PFSK-1 (cell line): ENCODE measurements around the gene PGR.

Experiments used
- FOXP2 ChIP-seq: optimal IDR thresholded peaks from 2 replicates; pipeline ENCODE3; 2011; ENCODE audit warnings: borderline replicate concordance, control low read depth, inconsistent platforms; ENCODE audit not compliant: insufficient read depth; ENCODE audit errors: extremely low read length, extremely low read depth
- POLR2AphosphoS5 ChIP-seq: IDR thresholded peaks from 2 replicates; pipeline ENCODE4 v1.6.1; 2012; ENCODE audit warnings: low read depth, mild to moderate bottlenecking, control low read depth, low read length, moderate library complexity
- REST ChIP-seq, 2 experiments: IDR thresholded peaks; 2 replicates each; pipeline versions ENCODE4 v1.6.1 to v1.8.0; 2011 to 2012; ENCODE audit warnings: low read depth in 2 of 2, low read length in 2 of 2, control low read depth in 1 of 2, inconsistent platforms in 1 of 2, mild to moderate bottlenecking in 1 of 2, moderate library complexity in 1 of 2; ENCODE audit not compliant: insufficient read depth in 1 of 2
- SIN3A ChIP-seq: IDR thresholded peaks from 2 replicates; pipeline ENCODE4 v1.6.1; 2012; ENCODE audit warnings: mild to moderate bottlenecking, low read length, moderate library complexity, borderline replicate concordance; ENCODE audit not compliant: insufficient read depth
- TAF1 ChIP-seq: IDR thresholded peaks from 2 replicates; pipeline ENCODE4 v1.6.1; 2012; ENCODE audit warnings: low read length, control low read depth, borderline replicate concordance; ENCODE audit not compliant: insufficient read depth

PGR gene

GRCh38 chr11:101032991-101033390 lies 96.6 kb downstream of the PGR start:
- TF ChIP-seq POLR2AphosphoS5 (no peak), SIN3A (no peak), TAF1 (no peak), REST (IDR thresholded peaks at IDR 0.05; ENCODE audit: insufficient read depth in 1 of 2, low read depth in 2 of 2, low read length in 2 of 2) (no peak), FOXP2 (no peak)

- TF ChIP-seq TAF1 (no peak), REST (IDR thresholded peaks at IDR 0.05; ENCODE audit: insufficient read depth in 1 of 2, low read depth in 2 of 2, low read length in 2 of 2) (no peak), SIN3A (no peak), FOXP2 (no peak)
These were observed 97.9 kb downstream of the PGR start for GRCh38 chr11:101031713-101032112.

GRCh38 chr11:101030692-101031091 lies 98.9 kb downstream of the PGR start:
- no peak for TF ChIP-seq TAF1
- TF ChIP-seq FOXP2, result no peak
- TF ChIP-seq SIN3A, result no peak
- no peak for TF ChIP-seq POLR2AphosphoS5
- no peak for TF ChIP-seq REST (IDR thresholded peaks at IDR 0.05; ENCODE audit: insufficient read depth in 1 of 2, low read depth in 2 of 2, low read length in 2 of 2)

- no peak for TF ChIP-seq POLR2AphosphoS5
- no peak for TF ChIP-seq REST (IDR thresholded peaks at IDR 0.05; ENCODE audit: insufficient read depth in 1 of 2, low read depth in 2 of 2, low read length in 2 of 2)
- no peak for TF ChIP-seq TAF1
- no peak for TF ChIP-seq FOXP2
- TF ChIP-seq SIN3A, result no peak
These were observed 99.6 kb downstream of the PGR start for GRCh38 chr11:101030015-101030414.

- no peak for TF ChIP-seq SIN3A
- TF ChIP-seq REST (IDR thresholded peaks at IDR 0.05; ENCODE audit: insufficient read depth in 1 of 2, low read depth in 2 of 2, low read length in 2 of 2), result no peak
- TF ChIP-seq FOXP2, result no peak
- no peak for TF ChIP-seq TAF1
- TF ChIP-seq POLR2AphosphoS5, result no peak
These were observed 101.0 kb downstream of the PGR start for GRCh38 chr11:101028644-101029043.
